Caco-2 (cell line): ENCODE data around the gene MKX. TPM values are rescaled to one million over a fixed set of nuclear protein-coding genes. Genes with fewer than 3 reads are reported as not detected.

ENCODE experiments used
- BruUV-seq: library from RNA; stranded (reverse); fragments of 400-500 nt; replicated peaks from 2 replicates; lab custom pipeline; 2021; lab: Mats Ljungman, UMichigan
- CTCF ChIA-PET: fragments of 300-600 bp; sonication (Branson Sonifier 250); formaldehyde crosslinking; loops from one replicate; lab custom pipeline; 2022; ENCODE audit warnings: antibody characterized with exemption; lab: Charles Lee
- POLR2A ChIA-PET: fragments of 300-600 bp; sonication (Branson Sonifier 250); formaldehyde crosslinking; loops from one replicate; lab custom pipeline; 2022; ENCODE audit warnings: antibody characterized with exemption; lab: Charles Lee
- DNase-seq, 2 experiments: peaks; one replicate each; pipeline versions ENCODE4 v3.0.0 to v3.0.0-alpha.2; 2020 to 2022
- H3K27me3 ChIP-seq: replicated peaks from 2 replicates; pipeline ENCODE4 v1.6.0; 2011; ENCODE audit warnings: low read length; ENCODE audit not compliant: control insufficient read depth, insufficient read depth
- H3K36me3 ChIP-seq: 2 replicates; pipeline ENCODE4 v1.5.1; 2011; ENCODE audit warnings: low read length; ENCODE audit not compliant: control insufficient read depth, insufficient read depth
- H3K4me1 ChIP-seq: fragments of 250-450 bp; sonication (Bioruptor Pico); 2 replicates; pipeline ENCODE4 v1.5.1; 2020; ENCODE audit warnings: mild to moderate bottlenecking
- H3K4me3 ChIP-seq: 2 replicates; pipeline ENCODE4 v1.5.1; 2011; ENCODE audit warnings: low read depth, mild to moderate bottlenecking, control low read depth, low read length
- H3K9me3 ChIP-seq: fragments of 250-450 bp; sonication (Bioruptor Pico); 2 replicates; pipeline ENCODE4 v1.5.1; 2020; ENCODE audit warnings: mild to moderate bottlenecking, moderate library complexity
- H3K27ac Mint-ChIP-seq: one replicate; pipeline ENCODE4 v1.8.0; 2022; ENCODE audit warnings: mixed read lengths; ENCODE audit not compliant: unreplicated experiment
- H3K27me3 Mint-ChIP-seq: one replicate; pipeline ENCODE4 v1.8.0; 2022; ENCODE audit warnings: mixed read lengths; ENCODE audit not compliant: insufficient read depth, unreplicated experiment
- H3K36me3 Mint-ChIP-seq: one replicate; pipeline ENCODE4 v1.8.0; 2022; ENCODE audit warnings: mild to moderate bottlenecking, mixed read lengths; ENCODE audit not compliant: insufficient read depth, unreplicated experiment
- H3K4me1 Mint-ChIP-seq: one replicate; pipeline ENCODE4 v1.8.0; 2022; ENCODE audit warnings: low read depth, mixed read lengths; ENCODE audit not compliant: unreplicated experiment
- H3K4me3 Mint-ChIP-seq: one replicate; pipeline ENCODE4 v1.8.0; 2022; ENCODE audit warnings: mild to moderate bottlenecking, moderate library complexity, mixed read lengths; ENCODE audit not compliant: unreplicated experiment
- H3K9me3 Mint-ChIP-seq: one replicate; pipeline ENCODE4 v1.8.0; 2022; ENCODE audit warnings: mixed read lengths; ENCODE audit not compliant: unreplicated experiment
- CTCF ChIP-seq, 2 experiments: fragments of 200-600 bp in 1 of 2; IDR thresholded peaks; 1 replicate in 1 of 2; 2 replicates in 1 of 2; pipeline versions ENCODE4 v1.5.1 to v1.8.0; 2011 to 2022; ENCODE audit warnings: antibody characterized with exemption in 1 of 2, control low read depth in 1 of 2, inconsistent platforms in 1 of 2, low read depth in 1 of 2, low read length in 1 of 2, mild to moderate bottlenecking in 1 of 2, moderate library complexity in 1 of 2; ENCODE audit not compliant: insufficient read depth in 1 of 2, severe bottlenecking in 1 of 2, unreplicated experiment in 1 of 2
- intact Hi-C: fragments of 100-400 bp; cut with micrococcal nuclease; formaldehyde crosslinking; loops from one replicate; pipeline ENCODE4 v1.10.0; 2022; ENCODE audit not compliant: unreplicated experiment
- total RNA-seq: library from RNA; stranded (reverse); gene quantifications from 2 replicates; pipeline ENCODE4 v1.2.3, GENCODE V29; 2022

MKX gene
- total RNA-seq, 1 experiment from 2014 or later: 0.64 TPM

- H3K4me1 Mint-ChIP-seq: no peaks in the 10 kb centered on the region
Observed at GRCh38 chr10:27784272-27784671, 38.7 kb upstream of the MKX start.

GRCh38 chr10:27783660-27784059 is 38.0 kb upstream of the MKX start:
- no peaks in the 10 kb centered on the region for H3K9me3 ChIP-seq
- ChIA-PET CTCF (interaction anchor here (1.0 to 1.2 kb wide), 3 partner anchors 396 to 610 kb away, joined by 5 to 7 read pairs (median 5); no protein-coding TSS in a partner anchor), POLR2A (no interaction called here)
- no peaks in the 10 kb centered on the region for H3K36me3 Mint-ChIP-seq
- H3K27ac Mint-ChIP-seq: no peak overlapping the region
- TF ChIP-seq CTCF (IDR thresholded peaks at IDR 0.05; ENCODE audit: insufficient read depth in 1 of 2, low read depth in 1 of 2, low read length in 1 of 2, severe bottlenecking in 1 of 2, unreplicated experiment in 1 of 2): peak; percentile 35 to 72
- H3K27me3 ChIP-seq: no peaks in the 10 kb centered on the region
- no TSS peak for BruUV-seq
- peaks cover 39% of the 10 kb centered on the region for H3K27me3 Mint-ChIP-seq
- H3K4me3 ChIP-seq: no peak overlapping the region
- H3K36me3 ChIP-seq: no peaks in the 10 kb centered on the region
- H3K9me3 Mint-ChIP-seq: no peaks in the 10 kb centered on the region
- intact Hi-C loops: loop anchor here (1.0 to 2.0 kb wide), 3 partner anchors 396 to 611 kb away; no protein-coding TSS in a partner anchor
- H3K4me1 ChIP-seq: no peaks in the 10 kb centered on the region
- H3K4me1 Mint-ChIP-seq: no peaks in the 10 kb centered on the region
- DNase-seq: peak; percentile 51 to 52
- H3K4me3 Mint-ChIP-seq: no peak overlapping the region

More at GRCh38 chr10:27784272-27784671, 38.7 kb upstream of the MKX start:
- Mint-ChIP-seq H3K27ac (no peak overlapping the region), H3K9me3 (no peaks in the 10 kb centered on the region), H3K36me3 (no peaks in the 10 kb centered on the region), H3K4me3 (no peak overlapping the region), H3K27me3 (peaks cover 41% of the 10 kb centered on the region)
- no peak overlapping the region for H3K4me3 ChIP-seq
- no peaks in the 10 kb centered on the region for H3K36me3 ChIP-seq
- intact Hi-C loops: no loop called here
- BruUV-seq: no TSS peak
- no peak for DNase-seq
- TF ChIP-seq CTCF (IDR thresholded peaks at IDR 0.05; ENCODE audit: insufficient read depth in 1 of 2, low read depth in 1 of 2, low read length in 1 of 2, severe bottlenecking in 1 of 2, unreplicated experiment in 1 of 2): peak in 1 of 2 experiments; percentile 5
- H3K27me3 ChIP-seq: no peaks in the 10 kb centered on the region; the same call in 1 of the 2 replicates
- no peaks in the 10 kb centered on the region for H3K9me3 ChIP-seq
- H3K4me1 ChIP-seq: no peaks in the 10 kb centered on the region
- ChIA-PET CTCF (interaction anchor here (1.0 to 1.2 kb wide), 3 partner anchors 395 to 610 kb away, joined by 5 to 7 read pairs (median 5); no protein-coding TSS in a partner anchor), POLR2A (no interaction called here)

- no peaks in the 10 kb centered on the region for H3K36me3 ChIP-seq
- no peak overlapping the region for H3K4me3 Mint-ChIP-seq
Observed at GRCh38 chr10:27779462-27780015, 33.9 kb upstream of the MKX start.

More at GRCh38 chr10:27779462-27780015, 33.9 kb upstream of the MKX start:
- CTCF ChIA-PET: no interaction called here
- no peak for TF ChIP-seq CTCF (IDR thresholded peaks at IDR 0.05; ENCODE audit: insufficient read depth in 1 of 2, low read depth in 1 of 2, low read length in 1 of 2, severe bottlenecking in 1 of 2, unreplicated experiment in 1 of 2)
- Histone ChIP-seq H3K27me3 (no peaks in the 10 kb centered on the region; the same call in 1 of the 2 replicates), H3K9me3 (no peaks in the 10 kb centered on the region), H3K4me3 (no peak overlapping the region), H3K4me1 (no peaks in the 10 kb centered on the region)
- Mint-ChIP-seq H3K36me3 (no peaks in the 10 kb centered on the region), H3K27ac (no peak overlapping the region), H3K4me1 (no peaks in the 10 kb centered on the region), H3K9me3 (no peaks in the 10 kb centered on the region), H3K27me3 (peaks cover 33% of the 10 kb centered on the region)
- POLR2A ChIA-PET: no interaction called here
- BruUV-seq: no TSS peak
- intact Hi-C loops: no loop called here
- no peak for DNase-seq
